ENCODE data around the gene SLC1A7.

SLC1A7 gene

GRCh38 chr1:53158900-53159299 lies 16.5 kb upstream of the SLC1A7 start:
- DNase-seq, result no peak

GRCh38 chr1:53156783-53157182 lies 14.3 kb upstream of the SLC1A7 start:
- DNase-seq, result no peak

GRCh38 chr1:53155945-53156344 lies 13.5 kb upstream of the SLC1A7 start:
- DNase-seq, result no peak

GRCh38 chr1:53155534-53155933 lies 13.1 kb upstream of the SLC1A7 start:
- no peak for DNase-seq

GRCh38 chr1:53154859-53155438 lies 12.5 kb upstream of the SLC1A7 start:
- DNase-seq, result no peak

- DNase-seq, result no peak
These were observed 11.3 kb upstream of the SLC1A7 start for GRCh38 chr1:53153752-53154151.

- no peak for DNase-seq
These were observed 5.7 kb upstream of the SLC1A7 start for GRCh38 chr1:53148123-53148522.

DNA sequence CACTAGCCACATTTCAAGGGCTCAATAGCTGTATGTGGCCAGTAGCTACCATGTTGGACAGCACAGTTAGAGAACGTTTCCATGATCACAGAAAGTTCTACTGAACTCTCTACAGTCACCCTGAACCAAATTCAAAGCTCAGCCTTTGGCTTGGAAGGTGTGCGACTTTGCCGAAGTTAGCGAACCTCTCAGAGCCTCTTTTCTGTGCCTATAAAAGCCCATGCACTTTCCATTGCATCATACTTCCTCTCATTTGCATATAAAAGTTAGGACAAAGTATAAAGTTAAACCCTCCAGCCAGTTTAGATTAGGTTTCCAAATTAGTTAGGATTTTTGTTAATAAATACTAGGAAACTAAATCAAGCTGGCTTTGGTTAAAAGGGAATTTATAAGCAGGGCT lies 4.7 kb upstream of the SLC1A7 start:
- no peak for DNase-seq

DNA sequence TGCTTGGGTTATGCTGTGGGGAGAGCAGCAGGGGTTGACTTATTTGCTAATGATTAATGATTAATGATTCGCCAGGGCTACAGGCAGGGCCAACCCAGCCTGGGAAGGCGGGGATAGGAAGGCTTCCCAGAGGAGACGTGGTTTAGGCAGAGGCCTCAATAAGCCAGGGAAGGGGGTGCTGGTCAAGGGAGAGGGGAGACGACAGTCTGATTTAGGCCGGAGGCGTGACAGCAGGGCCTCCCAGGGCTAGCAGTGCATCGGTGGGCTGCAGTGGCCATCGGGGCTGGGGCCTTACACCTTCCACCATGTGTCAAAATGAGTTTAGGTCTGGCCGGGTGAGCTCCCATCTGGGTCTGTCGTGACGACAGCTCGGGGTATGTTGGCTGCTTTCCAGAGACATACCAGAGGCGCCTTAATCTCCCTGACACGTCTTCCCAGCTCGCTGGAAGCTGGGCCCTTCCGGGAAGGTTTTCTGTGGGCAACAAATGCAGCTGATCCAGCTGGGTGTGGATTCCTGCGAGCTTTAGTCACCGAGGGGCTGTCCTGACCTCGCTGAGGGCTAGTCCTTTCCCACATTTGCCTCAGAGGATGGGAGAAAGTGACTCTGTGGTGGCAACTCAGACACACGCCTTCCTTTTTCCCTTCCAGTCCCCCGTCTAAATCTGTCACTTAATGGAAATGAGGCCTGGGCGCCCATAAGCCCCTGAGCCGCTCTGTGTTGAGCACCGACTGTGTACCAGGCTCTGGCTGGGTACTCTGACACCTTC lies 3.7 kb upstream of the SLC1A7 start:
- no peak for DNase-seq

DNA sequence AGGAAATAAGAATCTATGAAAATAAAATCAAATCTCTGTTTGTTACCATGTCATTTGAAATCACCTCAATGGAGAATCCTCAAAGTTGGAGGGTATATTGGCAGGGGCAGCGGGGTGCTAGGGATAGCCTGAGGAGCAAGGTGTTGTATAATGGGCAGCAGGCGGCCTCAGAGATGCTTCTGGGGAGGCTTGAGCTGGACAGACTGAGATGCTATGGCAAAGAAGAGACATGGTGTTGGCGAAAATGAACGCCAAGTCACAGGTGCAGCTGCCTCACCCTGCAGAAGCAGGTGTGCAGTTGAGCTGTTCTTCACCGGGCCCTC lies 3.1 kb upstream of the SLC1A7 start:
- DNase-seq, result no peak

DNA sequence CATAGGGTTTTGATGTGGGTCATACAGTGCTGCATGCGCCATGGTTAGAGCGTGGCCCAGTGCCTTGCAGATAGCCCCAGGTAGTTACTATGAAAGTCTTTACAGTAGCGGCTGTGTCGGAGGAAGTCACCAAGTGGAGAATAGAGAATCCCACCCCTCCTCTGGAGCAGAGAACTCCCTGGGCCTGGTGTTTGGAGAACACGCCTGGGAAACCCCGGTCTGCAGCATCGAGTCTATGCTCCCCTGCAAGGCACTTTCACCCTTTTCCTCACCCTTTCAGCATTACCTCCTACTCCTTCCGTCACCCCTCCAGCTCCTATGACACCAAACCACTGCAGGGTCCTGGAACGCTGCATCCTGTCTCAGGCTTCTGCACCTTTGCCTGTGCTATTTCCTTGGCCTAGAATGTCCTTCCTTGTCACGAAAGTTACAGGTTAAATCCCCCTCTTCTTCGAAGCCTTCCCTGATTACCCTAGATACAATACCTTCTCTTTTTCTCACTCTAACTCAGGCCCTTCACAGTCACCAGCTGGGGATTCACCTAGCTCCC lies 2.7 kb upstream of the SLC1A7 start:
- DNase-seq, result no peak

GRCh38 chr1:53144201-53144600 lies 1.8 kb upstream of the SLC1A7 start:
- no peak for DNase-seq

DNA sequence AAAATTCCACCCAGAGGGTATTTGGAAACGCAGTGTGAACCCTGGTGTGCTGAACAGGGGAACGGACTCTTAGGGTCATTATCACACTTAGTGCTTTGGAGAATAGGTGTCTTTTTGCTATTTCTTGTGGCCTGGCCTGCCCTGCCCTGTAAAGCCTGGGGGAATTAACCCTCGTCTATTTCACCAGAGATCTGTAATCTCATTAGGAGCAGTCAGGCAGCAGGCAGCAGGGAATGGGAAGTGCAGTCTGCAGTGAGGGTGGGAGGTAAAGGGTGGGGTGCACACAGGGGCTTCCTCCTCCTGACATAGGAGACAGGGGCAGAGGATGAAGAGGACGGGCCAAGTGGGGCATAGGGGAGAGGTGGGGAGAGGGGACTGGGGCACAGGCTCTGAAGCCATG lies 1.1 kb upstream of the SLC1A7 start:
- no peak for DNase-seq

DNA sequence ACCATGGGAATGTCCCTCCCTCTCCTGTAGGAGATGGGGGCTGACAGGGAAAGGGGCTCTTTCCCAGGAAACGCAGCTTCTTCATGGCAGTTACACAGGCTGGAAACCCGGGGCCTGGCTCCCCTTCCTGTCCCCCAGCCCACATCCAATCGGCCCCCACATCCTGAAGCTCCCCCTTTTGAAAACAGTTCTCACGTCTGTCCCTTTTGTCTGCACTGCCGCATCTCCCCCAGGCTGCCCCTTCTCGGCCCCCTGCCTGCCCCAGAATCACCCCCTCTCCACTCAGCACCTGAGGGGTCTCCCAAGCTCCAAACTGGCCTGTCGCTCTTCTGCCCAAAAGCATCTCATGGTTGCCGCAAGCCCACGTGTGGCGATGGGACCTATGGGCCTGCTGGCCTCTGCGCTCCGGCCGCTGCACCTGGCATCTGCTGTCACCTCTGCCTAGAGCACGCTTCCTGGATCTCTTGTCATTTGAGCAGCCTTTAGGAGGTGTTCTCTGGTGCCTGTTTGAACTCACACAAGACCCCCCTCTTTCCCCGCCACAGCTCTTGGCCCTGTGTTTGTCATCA lies 867 bp downstream of the SLC1A7 start:
- no peak for DNase-seq

- DNase-seq, result no peak
These were observed 2.0 kb downstream of the SLC1A7 start for GRCh38 chr1:53140451-53140850.

GRCh38 chr1:53139951-53140361 lies 2.5 kb downstream of the SLC1A7 start:
- no peak for DNase-seq

- DNase-seq, result no peak
These were observed 3.2 kb downstream of the SLC1A7 start for GRCh38 chr1:53138991-53139884.

DNA sequence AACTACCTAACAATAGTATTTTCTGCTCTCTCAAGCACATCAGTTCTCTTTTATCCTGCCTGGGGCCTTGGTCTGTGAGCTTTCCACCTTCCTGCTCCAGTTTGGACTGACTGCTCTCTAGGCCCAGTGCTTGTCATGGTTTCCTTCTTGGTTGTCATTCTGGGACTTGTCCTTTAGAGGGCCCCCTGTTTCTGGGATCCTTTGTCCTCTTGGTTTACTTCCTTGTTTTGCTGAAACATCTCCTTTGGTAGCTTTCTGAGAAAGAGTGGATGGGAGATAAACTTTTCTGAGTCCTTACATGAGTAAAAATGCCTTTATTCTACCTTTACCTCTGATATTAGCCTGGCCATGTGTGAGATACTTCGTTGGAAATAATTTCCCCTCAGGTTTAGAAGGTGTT lies 4.7 kb downstream of the SLC1A7 start:
- no peak for DNase-seq

DNA sequence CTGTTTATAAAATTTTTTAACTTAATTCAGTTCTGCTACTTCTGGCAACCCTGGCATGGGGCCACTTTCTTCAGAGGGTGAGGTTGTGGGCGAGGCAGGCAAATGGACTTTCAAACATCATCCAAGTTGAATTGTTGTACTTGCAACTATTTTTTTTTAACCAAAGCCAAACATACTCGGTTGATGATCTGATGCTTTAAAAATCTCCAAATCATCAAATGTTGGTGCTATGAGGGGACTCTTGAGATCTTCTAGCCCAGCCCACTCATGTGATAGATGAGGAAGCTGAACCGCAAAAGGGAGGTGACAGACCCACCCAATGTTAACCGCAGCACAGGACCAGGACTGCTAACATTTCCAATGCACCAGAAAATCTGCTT lies 6.7 kb downstream of the SLC1A7 start:
- DNase-seq, result no peak

GRCh38 chr1:53134961-53135734 lies 7.3 kb downstream of the SLC1A7 start:
- no peak for DNase-seq

GRCh38 chr1:53134042-53134485 lies 8.4 kb downstream of the SLC1A7 start:
- no peak for DNase-seq

DNA sequence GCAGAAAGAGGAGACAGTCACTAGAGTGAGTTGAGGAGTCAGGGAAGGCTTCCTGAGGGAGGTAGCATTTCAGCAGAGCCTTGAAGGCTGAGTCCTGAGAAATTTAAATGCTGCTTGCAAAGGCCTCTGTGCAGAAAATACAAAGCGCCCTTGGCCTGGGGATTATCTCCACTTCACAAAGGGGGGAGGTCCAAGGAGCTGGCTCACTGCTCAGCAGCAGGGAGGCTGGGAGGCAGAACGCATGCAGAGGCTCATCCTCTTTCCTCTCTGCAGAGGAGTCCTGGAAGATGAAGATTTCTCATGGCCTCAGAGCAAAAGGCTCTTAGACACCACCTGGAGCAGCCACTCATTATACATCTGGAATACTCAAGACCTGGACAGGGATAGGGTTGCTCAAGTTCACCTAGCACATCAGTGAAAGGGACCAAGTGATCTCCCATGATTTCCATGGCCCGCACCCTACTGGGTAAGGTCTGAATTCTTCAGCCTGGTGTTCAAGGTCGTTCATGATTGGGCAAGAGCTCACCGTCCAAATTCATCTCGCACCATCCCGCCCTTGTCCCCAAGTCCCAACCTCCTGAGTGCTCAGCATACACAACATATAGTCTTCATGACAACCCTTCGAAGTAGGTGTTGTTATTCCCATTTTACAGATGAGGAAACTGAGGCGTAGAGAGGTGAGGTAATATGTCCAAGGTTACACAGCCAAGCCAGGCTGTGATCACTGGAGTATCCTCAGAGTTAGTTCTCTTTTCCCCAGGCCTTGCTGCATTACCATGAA lies 9.0 kb downstream of the SLC1A7 start:
- no peak for DNase-seq
